WTC11 (cell line): ENCODE results near the gene P3H1. TPM values are rescaled to one million over a fixed set of nuclear protein-coding genes. Genes with fewer than 3 reads are reported as not detected.

Experiments used
- ATAC-seq: fragments of 200-7000 bp; cut with Tn5 transposase; 2 replicates; pipeline ENCODE4 v1.10.0; 2021; ENCODE audit warnings: mild to moderate bottlenecking, moderate library complexity
- CTCF ChIA-PET: fragments of 300-600 bp; sonication (Branson Sonifier 250); formaldehyde crosslinking; loops from one replicate; lab custom pipeline; 2021; ENCODE audit warnings: antibody characterized with exemption; lab: Charles Lee
- POLR2A ChIA-PET: fragments of 350-600 bp; sonication (Branson Sonifier 250); formaldehyde crosslinking; loops from one replicate; lab custom pipeline; 2021; ENCODE audit warnings: antibody characterized with exemption; lab: Charles Lee
- DNase-seq: peaks from one replicate; pipeline ENCODE4 v3.0.0; 2021; ENCODE audit warnings: low spot score
- H3K27ac Mint-ChIP-seq: 2 replicates; pipeline ENCODE4 v1.8.0; 2021; ENCODE audit warnings: mixed read lengths
- H3K27me3 Mint-ChIP-seq: 2 replicates; pipeline ENCODE4 v1.8.0; 2021; ENCODE audit warnings: low read depth, mild to moderate bottlenecking, moderate library complexity, mixed read lengths
- H3K36me3 Mint-ChIP-seq: 2 replicates; pipeline ENCODE4 v1.8.0; 2021; ENCODE audit warnings: mixed read lengths
- H3K4me1 Mint-ChIP-seq: 2 replicates; pipeline ENCODE4 v1.8.0; 2022; ENCODE audit warnings: mixed read lengths
- H3K4me3 Mint-ChIP-seq: 2 replicates; pipeline ENCODE4 v1.8.0; 2021; ENCODE audit warnings: mild to moderate bottlenecking, moderate library complexity, mixed read lengths
- H3K9me3 Mint-ChIP-seq: 2 replicates; pipeline ENCODE4 v1.8.0; 2021; ENCODE audit warnings: mixed read lengths
- ATF1 ChIP-seq: sonication (generic); formaldehyde crosslinking; IDR thresholded peaks from 2 replicates; pipeline ENCODE4 v1.8.1; 2023; ENCODE audit warnings: mild to moderate bottlenecking, moderate library complexity, missing genetic modification reagents
- ATF6 ChIP-seq: sonication (generic); formaldehyde crosslinking; IDR thresholded peaks from 2 replicates; pipeline ENCODE4 v1.8.1; 2023; ENCODE audit warnings: mild to moderate bottlenecking, missing genetic modification reagents
- CREM ChIP-seq: sonication (generic); formaldehyde crosslinking; IDR thresholded peaks from 2 replicates; pipeline ENCODE4 v1.8.1; 2022; ENCODE audit warnings: mild to moderate bottlenecking, missing genetic modification reagents, moderate library complexity
- ESRRA ChIP-seq: sonication (generic); formaldehyde crosslinking; IDR thresholded peaks from 2 replicates; pipeline ENCODE4 v1.8.1; 2022; ENCODE audit warnings: mild to moderate bottlenecking, missing genetic modification reagents, borderline replicate concordance
- GRHL2 ChIP-seq: fragments of 250-450 bp; sonication (Bioruptor Pico); IDR thresholded peaks from 2 replicates; pipeline ENCODE4 v1.8.0; 2022; ENCODE audit warnings: mild to moderate bottlenecking, moderate library complexity; ENCODE audit not compliant: insufficient replicate concordance, severe bottlenecking
- MAX ChIP-seq: sonication (generic); formaldehyde crosslinking; IDR thresholded peaks from 2 replicates; pipeline ENCODE4 v1.8.0; 2022; ENCODE audit warnings: mild to moderate bottlenecking, missing genetic modification reagents
- NR2C2 ChIP-seq: sonication (generic); formaldehyde crosslinking; IDR thresholded peaks from 2 replicates; pipeline ENCODE4 v1.8.0; 2022; ENCODE audit warnings: mild to moderate bottlenecking, missing genetic modification reagents
- PREB ChIP-seq: sonication (generic); formaldehyde crosslinking; IDR thresholded peaks from 2 replicates; pipeline ENCODE4 v1.8.1; 2022; ENCODE audit warnings: mild to moderate bottlenecking, missing genetic modification reagents, moderate library complexity, borderline replicate concordance
- TEAD4 ChIP-seq: sonication (generic); formaldehyde crosslinking; IDR thresholded peaks from 2 replicates; pipeline ENCODE4 v1.8.0; 2022; ENCODE audit warnings: mild to moderate bottlenecking, missing genetic modification reagents
- USF2 ChIP-seq: sonication (generic); formaldehyde crosslinking; IDR thresholded peaks from 2 replicates; pipeline ENCODE4 v1.8.1; 2023; ENCODE audit warnings: mild to moderate bottlenecking, missing genetic modification reagents, moderate library complexity
- ZNF232 ChIP-seq: sonication (generic); formaldehyde crosslinking; IDR thresholded peaks from 2 replicates; pipeline ENCODE4 v1.8.0; 2022; ENCODE audit warnings: mild to moderate bottlenecking, missing genetic modification reagents
- ZNF396 ChIP-seq: fragments of 250-450 bp; sonication (Bioruptor Pico); IDR thresholded peaks from 2 replicates; pipeline ENCODE4 v1.8.0; 2021; ENCODE audit warnings: mild to moderate bottlenecking, moderate library complexity, borderline replicate concordance
- ZNF423 ChIP-seq: fragments of 250-450 bp; sonication (Bioruptor Pico); IDR thresholded peaks from 2 replicates; pipeline ENCODE4 v2.1.2; 2022; ENCODE audit warnings: mild to moderate bottlenecking, moderate library complexity
- total RNA-seq: library from RNA; stranded (reverse); gene quantifications from 3 replicates; pipeline ENCODE4 v1.2.3, GENCODE V29; 2021
- TF ChIP-seq, protein P1 (sequence below): fragments of 250-450 bp; sonication (Bioruptor Pico); IDR thresholded peaks from 2 replicates; pipeline ENCODE4 v1.9.0; 2021; ENCODE audit warnings: mild to moderate bottlenecking, borderline replicate concordance
- TF ChIP-seq, protein P2 (sequence below): fragments of 250-450 bp; sonication (Bioruptor Pico); IDR thresholded peaks from 2 replicates; pipeline ENCODE4 v1.8.0; 2021; ENCODE audit warnings: mild to moderate bottlenecking
- TF ChIP-seq, protein P3 (sequence below): fragments of 250-450 bp; sonication (Bioruptor Pico); conservative IDR thresholded peaks from 2 replicates; pipeline ENCODE4 v1.9.0; 2021; ENCODE audit warnings: mild to moderate bottlenecking
- TF ChIP-seq, protein P4 (sequence below): sonication (generic); formaldehyde crosslinking; IDR thresholded peaks from 2 replicates; pipeline ENCODE4 v1.8.1; 2022; ENCODE audit warnings: mild to moderate bottlenecking, moderate library complexity, missing genetic modification reagents
- TF ChIP-seq, protein P5 (sequence below): sonication (generic); formaldehyde crosslinking; IDR thresholded peaks from 2 replicates; pipeline ENCODE4 v1.8.1; 2022; ENCODE audit warnings: low read depth, mild to moderate bottlenecking, moderate library complexity, missing genetic modification reagents, borderline replicate concordance
- TF ChIP-seq, protein P6 (sequence below): fragments of 200-600 bp; IDR thresholded peaks from 2 replicates; pipeline ENCODE4 v1.8.0; 2022; ENCODE audit warnings: antibody characterized with exemption

Gene P3H1
- total RNA-seq, 1 experiment from 2014 or later = 95.1 TPM

GRCh38 chr1:42720868-42721267 lies 46.0 kb downstream of the P3H1 start:
- H3K27ac Mint-ChIP-seq = no peak overlapping the region
- H3K4me3 Mint-ChIP-seq = no peak overlapping the region
- peaks cover 5% of the 10 kb centered on the region; the same call in 1 of the 2 replicates for H3K4me1 Mint-ChIP-seq
- no peaks in the 10 kb centered on the region for H3K9me3 Mint-ChIP-seq
- ChIA-PET CTCF (interaction anchor here (1.0 kb wide), 1 partner anchor 15 kb away, joined by 3 read pairs; no protein-coding TSS in a partner anchor), POLR2A (no interaction called here)
- ATAC-seq = no peak
- peaks cover 2% of the 10 kb centered on the region for H3K36me3 Mint-ChIP-seq
- DNase-seq = no peak
- no peaks in the 10 kb centered on the region for H3K27me3 Mint-ChIP-seq
- TF ChIP-seq, protein P1, sequence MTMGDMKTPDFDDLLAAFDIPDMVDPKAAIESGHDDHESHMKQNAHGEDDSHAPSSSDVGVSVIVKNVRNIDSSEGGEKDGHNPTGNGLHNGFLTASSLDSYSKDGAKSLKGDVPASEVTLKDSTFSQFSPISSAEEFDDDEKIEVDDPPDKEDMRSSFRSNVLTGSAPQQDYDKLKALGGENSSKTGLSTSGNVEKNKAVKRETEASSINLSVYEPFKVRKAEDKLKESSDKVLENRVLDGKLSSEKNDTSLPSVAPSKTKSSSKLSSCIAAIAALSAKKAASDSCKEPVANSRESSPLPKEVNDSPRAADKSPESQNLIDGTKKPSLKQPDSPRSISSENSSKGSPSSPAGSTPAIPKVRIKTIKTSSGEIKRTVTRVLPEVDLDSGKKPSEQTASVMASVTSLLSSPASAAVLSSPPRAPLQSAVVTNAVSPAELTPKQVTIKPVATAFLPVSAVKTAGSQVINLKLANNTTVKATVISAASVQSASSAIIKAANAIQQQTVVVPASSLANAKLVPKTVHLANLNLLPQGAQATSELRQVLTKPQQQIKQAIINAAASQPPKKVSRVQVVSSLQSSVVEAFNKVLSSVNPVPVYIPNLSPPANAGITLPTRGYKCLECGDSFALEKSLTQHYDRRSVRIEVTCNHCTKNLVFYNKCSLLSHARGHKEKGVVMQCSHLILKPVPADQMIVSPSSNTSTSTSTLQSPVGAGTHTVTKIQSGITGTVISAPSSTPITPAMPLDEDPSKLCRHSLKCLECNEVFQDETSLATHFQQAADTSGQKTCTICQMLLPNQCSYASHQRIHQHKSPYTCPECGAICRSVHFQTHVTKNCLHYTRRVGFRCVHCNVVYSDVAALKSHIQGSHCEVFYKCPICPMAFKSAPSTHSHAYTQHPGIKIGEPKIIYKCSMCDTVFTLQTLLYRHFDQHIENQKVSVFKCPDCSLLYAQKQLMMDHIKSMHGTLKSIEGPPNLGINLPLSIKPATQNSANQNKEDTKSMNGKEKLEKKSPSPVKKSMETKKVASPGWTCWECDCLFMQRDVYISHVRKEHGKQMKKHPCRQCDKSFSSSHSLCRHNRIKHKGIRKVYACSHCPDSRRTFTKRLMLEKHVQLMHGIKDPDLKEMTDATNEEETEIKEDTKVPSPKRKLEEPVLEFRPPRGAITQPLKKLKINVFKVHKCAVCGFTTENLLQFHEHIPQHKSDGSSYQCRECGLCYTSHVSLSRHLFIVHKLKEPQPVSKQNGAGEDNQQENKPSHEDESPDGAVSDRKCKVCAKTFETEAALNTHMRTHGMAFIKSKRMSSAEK (CRISPR knock-in tag) = no peak
- no peak for TF ChIP-seq ATF6
- TF ChIP-seq ZNF396 (CRISPR knock-in tag) = no peak
- no peak for TF ChIP-seq ZNF232
- TF ChIP-seq, protein P2, sequence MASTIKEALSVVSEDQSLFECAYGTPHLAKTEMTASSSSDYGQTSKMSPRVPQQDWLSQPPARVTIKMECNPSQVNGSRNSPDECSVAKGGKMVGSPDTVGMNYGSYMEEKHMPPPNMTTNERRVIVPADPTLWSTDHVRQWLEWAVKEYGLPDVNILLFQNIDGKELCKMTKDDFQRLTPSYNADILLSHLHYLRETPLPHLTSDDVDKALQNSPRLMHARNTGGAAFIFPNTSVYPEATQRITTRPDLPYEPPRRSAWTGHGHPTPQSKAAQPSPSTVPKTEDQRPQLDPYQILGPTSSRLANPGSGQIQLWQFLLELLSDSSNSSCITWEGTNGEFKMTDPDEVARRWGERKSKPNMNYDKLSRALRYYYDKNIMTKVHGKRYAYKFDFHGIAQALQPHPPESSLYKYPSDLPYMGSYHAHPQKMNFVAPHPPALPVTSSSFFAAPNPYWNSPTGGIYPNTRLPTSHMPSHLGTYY (CRISPR knock-in tag) = no peak
- TF ChIP-seq, protein P3, sequence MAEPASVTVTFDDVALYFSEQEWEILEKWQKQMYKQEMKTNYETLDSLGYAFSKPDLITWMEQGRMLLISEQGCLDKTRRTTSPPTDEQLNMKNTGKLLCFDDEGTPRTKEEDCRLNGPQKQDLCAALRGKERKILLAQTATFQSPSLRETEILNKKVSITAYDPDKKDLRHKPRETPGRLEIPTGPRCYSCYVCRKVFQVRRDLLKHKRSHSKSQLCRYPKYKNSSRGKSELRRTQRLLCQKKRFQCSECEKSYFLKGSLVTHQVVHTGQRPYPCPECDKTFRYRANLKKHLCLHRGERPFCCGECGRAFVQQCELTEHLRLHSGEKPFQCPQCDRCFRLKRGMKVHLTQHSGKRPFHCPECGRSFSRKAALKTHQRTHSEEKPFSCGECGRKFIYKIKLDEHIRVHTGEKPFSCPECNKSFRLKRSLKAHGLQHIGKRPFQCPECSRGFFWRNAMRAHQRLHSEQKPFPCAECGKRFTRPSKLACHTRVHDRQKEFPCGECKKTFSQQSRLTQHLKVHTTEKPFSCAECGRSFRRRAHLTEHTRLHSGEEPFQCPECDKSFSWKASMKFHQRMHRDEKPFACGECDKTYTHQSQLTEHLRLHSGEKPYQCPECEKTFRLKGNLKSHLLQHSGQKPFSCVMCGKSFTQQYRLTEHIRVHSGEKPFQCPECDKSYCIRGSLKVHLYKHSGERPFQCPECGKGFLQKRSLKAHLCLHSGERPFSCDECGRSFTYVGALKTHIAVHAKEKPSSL (CRISPR knock-in tag) = no peak
- no peak for TF ChIP-seq CREM (CRISPR knock-in tag)
- no peak for TF ChIP-seq MAX
- TF ChIP-seq ZNF423 = no peak
- no peak for TF ChIP-seq ATF1 (CRISPR knock-in tag)
- TF ChIP-seq, protein P4, sequence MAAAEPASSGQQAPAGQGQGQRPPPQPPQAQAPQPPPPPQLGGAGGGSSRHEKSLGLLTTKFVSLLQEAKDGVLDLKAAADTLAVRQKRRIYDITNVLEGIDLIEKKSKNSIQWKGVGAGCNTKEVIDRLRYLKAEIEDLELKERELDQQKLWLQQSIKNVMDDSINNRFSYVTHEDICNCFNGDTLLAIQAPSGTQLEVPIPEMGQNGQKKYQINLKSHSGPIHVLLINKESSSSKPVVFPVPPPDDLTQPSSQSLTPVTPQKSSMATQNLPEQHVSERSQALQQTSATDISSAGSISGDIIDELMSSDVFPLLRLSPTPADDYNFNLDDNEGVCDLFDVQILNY (CRISPR knock-in tag) = no peak
- no peak for TF ChIP-seq ESRRA (CRISPR knock-in tag)
- TF ChIP-seq, protein P5, sequence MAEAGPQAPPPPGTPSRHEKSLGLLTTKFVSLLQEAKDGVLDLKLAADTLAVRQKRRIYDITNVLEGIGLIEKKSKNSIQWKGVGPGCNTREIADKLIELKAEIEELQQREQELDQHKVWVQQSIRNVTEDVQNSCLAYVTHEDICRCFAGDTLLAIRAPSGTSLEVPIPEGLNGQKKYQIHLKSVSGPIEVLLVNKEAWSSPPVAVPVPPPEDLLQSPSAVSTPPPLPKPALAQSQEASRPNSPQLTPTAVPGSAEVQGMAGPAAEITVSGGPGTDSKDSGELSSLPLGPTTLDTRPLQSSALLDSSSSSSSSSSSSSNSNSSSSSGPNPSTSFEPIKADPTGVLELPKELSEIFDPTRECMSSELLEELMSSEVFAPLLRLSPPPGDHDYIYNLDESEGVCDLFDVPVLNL (CRISPR knock-in tag) = no peak
- no peak for TF ChIP-seq NR2C2 (CRISPR knock-in tag)
- TF ChIP-seq, protein P6, sequence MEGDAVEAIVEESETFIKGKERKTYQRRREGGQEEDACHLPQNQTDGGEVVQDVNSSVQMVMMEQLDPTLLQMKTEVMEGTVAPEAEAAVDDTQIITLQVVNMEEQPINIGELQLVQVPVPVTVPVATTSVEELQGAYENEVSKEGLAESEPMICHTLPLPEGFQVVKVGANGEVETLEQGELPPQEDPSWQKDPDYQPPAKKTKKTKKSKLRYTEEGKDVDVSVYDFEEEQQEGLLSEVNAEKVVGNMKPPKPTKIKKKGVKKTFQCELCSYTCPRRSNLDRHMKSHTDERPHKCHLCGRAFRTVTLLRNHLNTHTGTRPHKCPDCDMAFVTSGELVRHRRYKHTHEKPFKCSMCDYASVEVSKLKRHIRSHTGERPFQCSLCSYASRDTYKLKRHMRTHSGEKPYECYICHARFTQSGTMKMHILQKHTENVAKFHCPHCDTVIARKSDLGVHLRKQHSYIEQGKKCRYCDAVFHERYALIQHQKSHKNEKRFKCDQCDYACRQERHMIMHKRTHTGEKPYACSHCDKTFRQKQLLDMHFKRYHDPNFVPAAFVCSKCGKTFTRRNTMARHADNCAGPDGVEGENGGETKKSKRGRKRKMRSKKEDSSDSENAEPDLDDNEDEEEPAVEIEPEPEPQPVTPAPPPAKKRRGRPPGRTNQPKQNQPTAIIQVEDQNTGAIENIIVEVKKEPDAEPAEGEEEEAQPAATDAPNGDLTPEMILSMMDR = no peak
- TF ChIP-seq GRHL2 (CRISPR knock-in tag) = no peak
- TF ChIP-seq PREB (CRISPR knock-in tag) = no peak
- TF ChIP-seq TEAD4 (CRISPR knock-in tag) = no peak
- no peak for TF ChIP-seq USF2 (CRISPR knock-in tag)
